GM21423 (cell line): ENCODE results near the gene PAM16.

Experiments
- ATAC-seq: cut with Tn5 transposase; IDR thresholded peaks from one replicate; pipeline ENCODE4 v1.9.1; 2021; ENCODE audit warnings: mild to moderate bottlenecking, moderate library complexity; ENCODE audit not compliant: unreplicated experiment

PAM16 gene

DNA sequence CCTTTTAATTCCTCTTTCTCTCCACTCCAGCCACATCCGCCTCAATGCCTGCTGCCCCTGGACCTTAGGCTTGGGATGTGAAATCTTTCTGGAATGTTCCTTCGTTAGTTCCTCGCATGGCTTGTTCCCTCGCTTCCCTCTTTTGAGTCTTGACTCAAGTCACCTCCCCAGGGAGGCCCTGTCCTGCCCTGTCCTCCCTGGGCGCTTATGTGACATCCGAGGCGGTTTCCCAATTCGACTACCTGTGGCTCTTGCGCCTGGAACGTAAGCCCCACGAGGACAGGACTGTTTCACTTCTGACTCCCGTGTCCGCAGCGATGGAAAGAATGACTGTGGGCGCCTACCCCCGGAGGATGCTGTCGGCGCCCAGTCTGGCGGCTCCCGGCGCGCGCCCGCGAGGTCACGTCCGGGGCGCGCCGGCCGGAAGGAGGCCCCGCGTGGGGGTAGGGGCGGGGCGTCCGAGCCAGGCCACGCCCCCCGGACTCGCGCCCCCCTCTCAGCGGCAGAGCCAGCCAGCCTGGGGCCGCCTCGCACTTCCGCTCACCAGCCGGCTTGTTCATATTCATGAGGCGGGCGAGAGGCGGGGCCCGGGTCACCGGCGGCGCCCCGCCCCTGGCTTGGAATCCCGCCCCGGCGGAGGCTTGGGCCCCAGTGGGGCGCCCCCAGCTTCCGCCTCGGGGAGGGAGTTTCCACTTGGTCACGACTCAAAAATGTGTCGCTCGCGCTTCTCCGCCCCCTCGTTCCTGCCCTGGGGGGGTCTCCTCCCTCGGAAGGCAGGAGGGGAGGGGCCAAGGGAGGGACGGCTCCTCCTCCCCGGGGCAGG is 43.7 kb downstream of the PAM16 start:
- ATAC-seq: peak; percentile 88

DNA sequence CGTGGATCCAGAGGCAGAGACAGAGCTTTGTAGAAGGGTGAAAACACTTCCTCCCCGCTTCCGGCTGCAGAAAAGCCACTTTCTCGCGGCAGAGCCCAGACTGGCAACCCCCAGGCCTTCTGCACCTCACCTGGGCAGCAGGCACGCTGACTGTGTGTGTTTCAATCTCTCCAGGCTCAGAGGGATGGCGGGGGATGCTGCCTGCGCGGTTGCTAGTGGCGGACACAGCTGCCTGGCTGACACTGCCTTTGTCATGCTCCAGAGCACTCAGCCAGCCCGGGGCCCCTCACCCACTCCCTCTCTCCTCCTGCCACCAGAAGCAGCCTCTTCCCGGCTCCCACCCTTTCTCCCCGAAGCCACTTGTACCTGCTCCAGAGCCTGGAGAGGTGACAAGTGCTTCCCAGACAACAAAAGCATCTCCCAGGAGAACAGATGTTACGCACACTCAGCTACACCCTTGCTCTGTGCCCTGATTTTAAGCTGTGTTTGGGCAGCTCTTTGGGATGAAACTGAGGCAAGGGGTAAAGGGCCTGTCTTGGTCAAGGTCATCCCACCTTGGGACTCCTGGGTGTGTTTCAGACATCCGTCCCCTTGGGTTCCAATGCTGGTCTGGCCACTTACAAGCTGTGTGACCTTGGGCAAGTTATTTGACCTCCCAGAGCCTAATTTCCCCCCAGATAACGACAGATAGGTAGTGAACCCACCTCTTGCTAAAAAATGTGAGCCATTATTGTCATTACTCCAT is 44.5 kb downstream of the PAM16 start:
- no peak for ATAC-seq

GRCh38 chr16:4303973-4304372 is 47.1 kb downstream of the PAM16 start:
- ATAC-seq: no peak

DNA sequence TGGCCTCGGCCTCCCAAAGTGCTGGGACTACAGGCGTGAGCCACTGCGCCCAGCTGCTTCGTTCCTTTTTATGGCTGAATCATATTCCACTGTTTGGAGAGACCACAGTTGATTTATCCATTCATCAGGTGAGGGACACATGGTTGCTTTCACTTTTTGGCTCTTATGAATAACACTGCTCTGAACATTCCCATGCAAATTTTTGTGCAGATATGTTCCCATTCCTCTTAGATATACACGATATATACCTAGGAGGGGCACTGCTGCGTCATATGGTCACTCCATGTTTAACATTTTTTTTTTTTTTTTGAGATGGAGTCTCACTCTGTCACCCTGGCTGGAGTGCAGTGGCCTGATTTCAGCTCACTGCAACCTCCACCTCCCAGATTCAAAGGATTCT is 49.2 kb downstream of the PAM16 start:
- ATAC-seq: no peak

DNA sequence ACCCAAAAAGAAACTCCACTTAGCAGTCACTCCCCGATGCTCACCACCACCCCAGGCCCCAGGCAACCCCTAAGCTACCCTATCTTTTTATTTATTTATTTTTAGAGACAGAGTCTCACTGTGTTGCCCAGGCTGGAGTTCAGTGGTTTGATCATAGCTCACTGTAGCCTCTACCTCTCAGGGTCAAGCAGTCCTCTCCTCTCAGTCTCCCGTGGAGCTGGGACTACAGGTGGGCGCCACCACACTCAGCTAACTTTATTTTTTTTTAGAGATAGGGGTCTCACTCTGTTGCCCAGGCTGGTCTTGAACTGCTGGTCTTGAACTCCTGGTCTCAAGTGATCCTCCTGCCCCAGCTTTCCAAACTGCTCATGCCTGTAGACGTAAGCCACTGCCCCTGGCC is 49.9 kb downstream of the PAM16 start:
- ATAC-seq: no peak

DNA sequence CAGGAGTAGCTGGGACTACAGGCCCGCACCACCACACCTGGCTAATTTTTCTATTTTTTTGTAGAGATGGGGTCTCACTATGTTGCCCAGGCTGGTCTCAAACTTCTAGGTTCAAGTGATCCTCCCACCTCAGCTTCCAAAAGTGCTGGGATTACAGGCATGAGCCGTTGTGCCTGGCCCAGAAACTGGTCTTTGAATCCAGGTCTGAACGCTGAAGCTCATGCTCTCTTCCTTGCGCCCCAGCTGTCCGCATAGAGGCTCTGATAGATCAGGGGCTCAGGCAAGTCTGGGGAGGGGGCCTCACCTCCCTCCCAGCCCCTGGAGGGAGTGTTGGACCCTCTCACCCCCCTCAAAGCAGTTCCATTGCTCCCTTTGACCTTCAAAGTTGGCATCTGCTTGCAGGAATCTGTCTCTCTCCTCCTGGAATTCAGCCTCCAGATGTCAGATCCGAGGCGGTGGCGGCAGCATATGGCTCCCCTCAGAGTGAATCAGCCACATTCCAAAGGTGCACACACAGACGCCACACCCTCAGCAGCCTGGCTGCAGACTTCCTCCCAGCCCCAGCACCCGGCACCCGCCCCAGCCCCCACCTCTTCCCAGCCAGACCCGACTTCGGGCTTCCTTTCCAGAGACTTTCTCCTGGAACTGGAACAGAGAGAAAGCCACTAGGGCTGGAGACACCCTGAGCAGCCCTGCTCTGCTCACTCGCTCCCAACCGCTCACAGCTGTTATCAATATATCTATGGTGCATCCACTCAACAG is 52.2 kb downstream of the PAM16 start:
- ATAC-seq: no peak

DNA sequence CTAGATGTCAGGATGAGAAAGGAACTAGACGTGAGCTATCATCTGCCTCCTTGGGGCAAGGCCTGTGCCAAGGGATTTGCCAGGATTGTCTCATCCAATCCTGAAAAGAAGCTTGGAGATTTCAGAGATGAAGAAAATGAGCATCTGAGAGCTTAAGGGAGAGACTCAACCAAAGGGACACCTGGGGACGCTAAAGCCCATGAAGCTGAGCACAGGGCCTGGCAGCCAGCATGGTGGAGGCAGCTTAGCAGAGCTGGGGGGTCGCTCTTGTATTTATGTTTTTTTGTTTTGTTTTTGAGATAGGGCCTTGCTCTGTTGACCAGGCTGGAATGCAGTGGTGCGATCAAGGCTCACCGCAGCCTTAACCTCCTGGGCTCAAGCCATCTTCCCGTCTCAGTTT is 53.6 kb downstream of the PAM16 start:
- ATAC-seq: no peak

GRCh38 chr16:4295581-4295980 is 55.5 kb downstream of the PAM16 start:
- no peak for ATAC-seq

DNA sequence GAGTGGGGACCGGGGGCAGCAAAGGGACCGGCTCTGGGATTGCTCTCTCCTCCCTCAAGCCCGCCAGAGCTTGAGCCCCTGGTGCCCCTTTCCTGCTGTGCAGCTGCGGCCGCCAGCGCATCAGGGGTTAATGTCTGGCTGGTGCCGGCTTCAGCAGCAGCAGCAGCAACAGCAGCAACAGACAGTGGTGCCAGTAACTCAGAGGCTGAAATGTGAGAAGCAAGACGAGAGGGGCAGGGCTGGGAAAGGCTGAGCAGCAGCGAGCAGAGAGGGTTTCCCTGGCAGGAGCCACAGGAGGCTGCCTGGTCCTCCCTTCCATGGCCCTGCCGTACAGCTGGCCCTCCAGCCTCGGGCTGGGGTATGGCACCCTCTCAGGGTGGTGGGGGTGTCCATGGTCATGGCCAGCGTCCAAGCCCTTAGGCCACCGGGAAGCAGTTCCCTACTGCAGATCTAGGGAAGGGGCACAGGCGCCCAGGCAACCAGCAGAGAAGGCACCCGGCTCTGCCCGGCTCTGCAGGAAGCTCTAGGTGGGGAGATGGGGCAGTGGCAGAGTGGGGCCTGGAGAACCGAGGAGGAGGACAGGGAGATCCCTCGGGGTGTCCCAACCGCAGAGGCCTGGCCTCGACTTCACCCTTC is 57.2 kb downstream of the PAM16 start:
- no peak for ATAC-seq

DNA sequence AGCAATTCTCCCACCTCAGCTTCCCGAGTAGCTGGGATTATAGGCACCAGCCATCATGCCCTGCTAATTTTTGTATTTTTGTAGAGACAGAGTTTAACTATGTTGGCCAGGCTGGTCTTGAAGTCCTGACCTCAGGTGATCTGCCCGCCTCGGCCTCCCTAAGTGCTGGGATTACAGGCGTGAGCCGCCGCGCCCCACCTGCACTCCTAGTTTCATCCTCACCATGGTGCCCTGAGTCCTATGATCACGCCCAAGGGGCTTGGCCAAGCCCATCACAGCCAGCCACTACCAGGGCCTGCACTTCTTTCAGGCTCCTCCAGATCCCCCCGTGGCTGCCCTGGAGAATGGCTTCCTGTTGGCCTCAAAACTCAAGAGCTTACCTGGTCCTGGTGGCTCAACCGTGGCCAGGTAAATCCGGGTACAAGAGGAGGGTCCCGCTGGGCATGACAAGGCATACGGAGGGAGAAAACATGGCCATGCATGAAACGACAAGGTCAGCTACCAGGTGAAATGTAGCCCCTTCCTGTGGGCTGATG is 57.9 kb downstream of the PAM16 start:
- no peak for ATAC-seq

DNA sequence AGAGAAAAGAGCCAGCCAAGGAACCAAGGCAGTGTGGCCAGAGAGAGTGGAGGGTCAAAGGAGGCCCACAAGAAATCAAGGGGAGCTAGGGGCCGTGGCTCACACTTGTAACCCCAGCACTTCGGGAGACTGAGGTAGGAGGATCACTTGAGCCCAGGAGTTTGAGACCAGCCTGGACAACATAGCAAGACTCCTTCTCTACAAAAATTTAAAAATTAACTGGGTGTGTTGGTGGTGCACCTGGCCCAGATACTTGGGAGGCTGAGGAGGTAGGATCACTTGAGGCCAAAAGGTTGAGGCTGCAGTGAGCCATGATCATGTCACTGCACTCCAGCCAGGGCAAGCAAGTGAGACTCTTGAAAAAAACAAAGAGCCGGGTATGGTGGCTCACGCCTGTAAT is 59.4 kb downstream of the PAM16 start:
- no peak for ATAC-seq
